HG03108 (cell line): ENCODE measurements around the gene CAMK1D.

ENCODE experiments used
- ATAC-seq: cut with Tn5 transposase; IDR thresholded peaks from one replicate; pipeline ENCODE4 v1.9.1; 2021; ENCODE audit warnings: moderate library complexity; ENCODE audit not compliant: unreplicated experiment

CAMK1D gene

DNA sequence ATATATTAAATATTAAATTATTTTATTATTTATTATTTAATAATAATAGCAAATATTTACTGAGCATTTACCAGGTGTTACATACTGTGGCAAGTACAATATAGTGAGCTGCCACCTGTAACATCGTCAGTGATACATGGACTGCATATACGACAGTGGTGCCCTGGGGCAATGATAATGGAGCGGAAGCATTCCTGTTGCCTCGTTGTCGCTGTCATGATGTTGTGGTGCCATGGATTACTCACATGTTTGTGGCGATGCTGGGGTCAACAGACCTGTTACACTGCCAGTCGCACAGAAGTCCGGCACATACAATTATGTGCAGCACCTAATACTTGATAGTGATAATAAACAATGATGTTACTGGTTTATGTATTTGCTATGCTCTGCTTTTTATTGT lies 20.6 kb downstream of the CAMK1D start:
- no peak for ATAC-seq

GRCh38 chr10:12372846-12373245 lies 23.5 kb downstream of the CAMK1D start:
- ATAC-seq, result no peak

DNA sequence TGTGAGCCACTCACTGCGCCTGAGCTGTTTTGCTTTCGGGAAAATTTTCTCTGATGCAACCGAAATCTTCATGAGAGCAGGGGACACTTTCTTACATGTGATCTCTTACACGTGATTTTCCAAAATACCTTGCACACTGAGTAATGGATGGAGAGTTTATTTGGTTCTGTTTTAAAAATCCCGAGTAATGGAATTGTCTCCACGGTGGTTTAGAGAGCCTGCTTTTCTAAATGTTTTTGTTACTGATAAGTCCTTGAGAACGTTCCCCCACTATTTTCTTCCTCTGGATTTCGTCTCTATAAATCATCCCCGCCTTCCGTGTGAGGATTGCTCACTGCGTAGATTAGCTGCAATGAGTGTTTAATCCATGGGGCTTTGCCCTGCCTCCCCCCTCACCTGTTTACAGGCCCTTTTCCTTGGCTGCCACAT lies 25.7 kb downstream of the CAMK1D start:
- ATAC-seq, result no peak

- ATAC-seq, result no peak
Measured at GRCh38 chr10:12376211-12376610, 26.9 kb downstream of the CAMK1D start.

GRCh38 chr10:12377658-12378290 lies 28.4 kb downstream of the CAMK1D start:
- no peak for ATAC-seq

- no peak for ATAC-seq
Measured at GRCh38 chr10:12380999-12381398, 31.7 kb downstream of the CAMK1D start.

GRCh38 chr10:12381536-12382156 lies 32.3 kb downstream of the CAMK1D start:
- ATAC-seq, result no peak

DNA sequence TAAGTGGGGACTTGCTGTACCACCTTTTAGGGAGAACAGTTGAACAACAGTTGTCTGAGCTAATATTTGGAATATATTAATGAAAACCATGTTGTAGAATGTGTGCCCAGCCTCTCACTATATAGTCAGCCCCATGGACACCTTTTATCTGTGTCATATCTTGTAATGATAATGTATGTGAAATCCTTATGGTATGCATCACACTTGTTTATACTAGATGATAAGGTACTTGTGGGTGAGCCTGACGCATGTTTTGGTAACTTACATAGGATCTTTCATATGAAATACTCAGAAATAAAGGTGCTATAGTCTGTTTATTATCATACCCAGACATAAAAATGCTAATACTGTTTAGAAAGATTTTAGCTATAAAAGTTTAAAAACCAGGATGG lies 32.8 kb downstream of the CAMK1D start:
- no peak for ATAC-seq

DNA sequence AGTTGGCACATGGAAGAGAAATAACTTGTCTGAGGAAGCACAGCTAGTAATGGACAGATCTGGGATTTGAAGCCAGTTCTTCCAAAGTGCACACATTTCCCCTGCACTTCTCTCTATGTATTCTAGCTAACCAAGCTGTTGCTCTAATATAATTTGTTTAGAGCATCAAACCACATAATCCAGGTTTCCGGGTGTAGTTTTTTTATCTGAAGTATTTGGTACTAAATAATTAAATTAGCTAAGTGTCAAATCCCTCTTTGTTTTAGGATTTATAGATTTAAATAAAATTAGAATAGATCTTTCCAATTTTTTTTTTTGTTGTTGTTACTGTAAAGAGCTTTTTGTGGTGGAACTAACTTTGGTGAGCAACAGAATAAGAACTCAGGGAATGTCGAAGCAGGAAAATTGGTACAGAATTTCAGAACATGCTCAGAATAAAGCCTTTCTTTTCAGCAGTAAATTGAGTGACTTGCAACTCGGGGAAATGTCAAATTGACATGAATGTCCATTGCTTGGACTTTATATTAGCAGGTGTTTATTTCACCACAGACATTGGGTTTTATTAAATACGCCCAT lies 33.7 kb downstream of the CAMK1D start:
- no peak for ATAC-seq

- no peak for ATAC-seq
Measured at GRCh38 chr10:12384906-12385305, 35.6 kb downstream of the CAMK1D start.

- no peak for ATAC-seq
Measured at GRCh38 chr10:12387561-12388210, 38.3 kb downstream of the CAMK1D start.

DNA sequence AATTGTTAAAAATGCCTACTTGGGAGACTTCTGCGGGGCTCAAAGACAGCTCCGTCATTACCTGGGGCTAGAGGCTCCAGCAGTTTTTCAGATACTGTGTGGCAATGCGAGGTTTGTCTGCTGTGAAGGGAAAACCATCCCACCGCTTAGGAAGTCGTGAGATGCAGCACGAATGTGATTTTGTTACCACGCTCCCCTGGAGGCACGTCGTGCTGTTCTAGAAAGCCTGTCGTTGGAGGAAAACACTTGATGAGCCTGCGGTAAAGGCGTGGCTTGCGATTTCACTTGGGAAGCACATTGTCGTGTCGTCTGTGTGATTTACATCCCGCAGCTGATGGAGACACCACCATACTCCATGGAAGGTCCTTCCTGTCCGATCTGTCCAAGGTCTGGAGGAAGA lies 39.3 kb downstream of the CAMK1D start:
- no peak for ATAC-seq

GRCh38 chr10:12389154-12389734 lies 39.9 kb downstream of the CAMK1D start:
- no peak for ATAC-seq

DNA sequence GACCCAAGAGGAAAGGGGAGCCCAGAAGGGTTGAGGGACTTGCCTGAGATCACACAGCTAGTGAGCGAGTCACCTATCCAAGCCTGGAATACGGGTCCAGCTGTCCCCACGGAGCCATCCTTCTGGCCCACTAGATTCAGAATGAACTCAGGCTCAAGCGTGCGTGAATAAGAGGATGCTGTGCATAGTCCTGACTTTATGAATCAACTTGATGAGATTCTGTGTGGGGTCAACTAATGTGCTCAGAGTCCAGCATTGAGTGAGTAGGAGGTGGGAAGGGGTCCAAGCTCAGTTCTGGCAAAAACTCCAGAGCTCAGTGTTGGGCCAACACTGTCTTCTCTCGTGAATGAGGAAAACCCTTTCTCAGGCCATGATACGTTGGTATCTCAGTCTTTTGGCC lies 41.4 kb downstream of the CAMK1D start:
- ATAC-seq, result no peak

DNA sequence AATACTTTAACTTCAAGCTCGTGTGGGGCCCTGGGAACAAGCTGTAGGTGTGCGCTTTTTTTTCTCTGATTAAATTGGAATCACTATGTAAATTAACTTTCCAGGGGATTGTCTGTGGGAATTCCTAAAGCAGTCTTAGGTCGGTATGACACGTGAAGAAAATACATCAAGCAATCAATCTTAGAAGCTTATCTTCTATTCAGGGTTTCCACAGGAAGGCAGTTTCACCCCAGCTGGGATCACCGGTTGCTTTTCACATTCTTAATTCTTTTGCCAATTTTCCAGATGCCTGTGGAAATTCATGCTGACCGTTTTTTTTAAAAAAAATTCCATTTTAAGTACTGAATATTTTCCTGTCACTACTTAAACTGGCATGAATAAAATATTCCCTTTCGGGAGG lies 41.9 kb downstream of the CAMK1D start:
- ATAC-seq, result no peak

DNA sequence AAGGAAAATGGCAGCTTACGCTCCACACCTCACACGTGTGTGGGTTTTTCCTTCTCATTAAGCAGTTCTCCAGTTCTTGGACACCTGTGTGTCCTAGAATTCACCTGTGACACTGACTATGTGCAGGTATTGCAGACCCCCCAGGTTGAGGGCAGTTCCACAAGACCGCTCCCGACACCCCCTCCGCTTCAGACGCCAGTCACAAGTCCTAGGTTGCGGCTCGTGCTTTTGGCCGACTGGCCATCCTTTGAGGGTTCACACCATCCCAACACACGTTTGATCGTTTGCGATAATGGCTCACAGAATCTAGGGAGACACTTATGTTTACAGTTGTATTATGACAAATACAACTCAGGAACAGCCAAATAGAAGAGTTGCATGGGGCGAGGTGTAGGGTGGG lies 44.5 kb downstream of the CAMK1D start:
- ATAC-seq, result no peak

DNA sequence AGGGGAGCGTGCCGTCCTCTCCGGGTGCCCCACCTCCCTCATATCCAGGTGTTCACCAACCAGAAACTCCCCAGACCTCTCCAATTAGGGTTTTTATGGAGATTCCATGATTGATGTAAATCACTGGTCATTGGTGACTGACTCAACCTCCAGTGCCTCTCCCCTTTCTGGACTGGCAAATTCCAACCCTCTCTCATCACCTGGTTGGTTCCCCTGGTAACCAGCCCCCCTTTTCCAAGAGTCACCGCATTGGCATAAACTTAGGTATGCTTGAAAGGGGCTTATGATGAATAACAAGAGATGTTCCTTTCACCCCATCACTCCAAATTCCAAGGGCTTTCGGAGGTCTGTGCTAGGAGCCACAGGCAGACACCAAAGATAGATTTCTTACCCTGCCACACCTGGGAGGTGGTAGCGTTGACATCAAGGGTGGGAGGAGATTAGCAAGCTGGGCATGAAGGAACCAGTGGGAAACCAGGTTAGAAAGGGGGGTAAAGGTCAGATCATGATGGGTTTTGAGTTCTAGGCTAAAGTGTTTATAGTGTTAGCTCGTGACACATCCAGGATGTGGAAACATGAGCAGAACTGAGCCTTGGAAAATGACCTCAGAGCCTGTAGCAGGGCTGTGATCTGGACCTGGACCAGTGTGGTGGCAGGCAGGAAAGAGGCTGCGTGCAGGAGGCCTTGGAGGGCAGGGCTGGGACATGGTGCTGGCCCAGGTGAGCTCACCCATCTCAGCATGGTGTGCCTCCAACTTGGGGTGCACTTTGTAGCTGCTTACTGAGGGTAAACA lies 45.1 kb downstream of the CAMK1D start:
- no peak for ATAC-seq

GRCh38 chr10:12396093-12396492 lies 46.7 kb downstream of the CAMK1D start:
- no peak for ATAC-seq

DNA sequence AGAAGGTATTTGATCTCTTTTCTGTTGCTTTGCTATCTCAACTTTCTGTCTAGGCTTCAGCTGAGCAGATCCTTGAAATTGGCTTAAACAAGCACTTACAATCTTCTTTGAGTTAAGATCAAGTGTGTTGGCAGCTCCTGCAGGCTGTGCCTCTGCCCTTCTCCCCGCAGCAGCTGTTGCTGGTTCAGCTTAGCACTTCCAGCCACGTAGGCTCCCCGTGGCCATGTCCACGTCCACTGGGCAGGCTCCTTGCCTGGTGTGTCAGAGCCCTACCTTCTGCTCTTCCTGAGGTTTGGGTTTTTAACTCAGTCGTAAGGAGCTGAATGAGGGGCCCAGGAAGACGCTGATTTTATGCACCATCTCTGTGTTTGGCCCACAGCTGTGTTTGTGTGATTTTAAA lies 47.2 kb downstream of the CAMK1D start:
- ATAC-seq, result no peak

- no peak for ATAC-seq
Measured at GRCh38 chr10:12397147-12397896, 48.0 kb downstream of the CAMK1D start.
